ENCODE results near the gene PDZRN4. TPM values are rescaled to one million over a fixed set of nuclear protein-coding genes. Genes with fewer than 3 reads are reported as not detected.

Gene PDZRN4
- total RNA-seq, 4 donors from 2014 or later: 4.2 to 12.9 (median 8.0) TPM

DNA sequence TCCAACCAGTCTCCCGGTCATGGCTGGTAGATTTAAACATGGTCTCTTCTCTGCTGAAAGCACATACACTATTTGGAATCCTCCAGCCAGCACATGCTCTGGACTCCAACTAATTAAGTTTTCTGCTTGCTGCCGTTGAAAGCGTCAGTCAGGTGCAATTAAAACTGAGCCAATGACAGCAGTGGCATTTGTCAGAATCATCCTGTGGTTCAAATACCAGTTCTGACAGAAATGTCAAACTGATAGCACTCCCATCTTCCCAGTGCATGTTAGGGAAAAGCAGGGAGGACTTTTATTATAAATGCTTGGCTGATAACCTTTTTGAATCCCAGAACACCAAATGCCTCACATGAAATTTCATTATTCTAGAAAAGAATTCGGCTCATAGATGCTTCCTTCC, 401.8 kb downstream of the PDZRN4 start:
- no peaks in the 10 kb centered on the region for H3K9me3 ChIP-seq
- H3K4me3 ChIP-seq: no peak overlapping the region
- TF ChIP-seq POLR2AphosphoS5 (IDR thresholded peaks at IDR 0.05) (no peak), EP300 (IDR thresholded peaks at IDR 0.05; ENCODE audit: low read depth) (no peak), POLR2A (IDR thresholded peaks at IDR 0.05) (no peak)
- TF ChIP-seq, protein P1, sequence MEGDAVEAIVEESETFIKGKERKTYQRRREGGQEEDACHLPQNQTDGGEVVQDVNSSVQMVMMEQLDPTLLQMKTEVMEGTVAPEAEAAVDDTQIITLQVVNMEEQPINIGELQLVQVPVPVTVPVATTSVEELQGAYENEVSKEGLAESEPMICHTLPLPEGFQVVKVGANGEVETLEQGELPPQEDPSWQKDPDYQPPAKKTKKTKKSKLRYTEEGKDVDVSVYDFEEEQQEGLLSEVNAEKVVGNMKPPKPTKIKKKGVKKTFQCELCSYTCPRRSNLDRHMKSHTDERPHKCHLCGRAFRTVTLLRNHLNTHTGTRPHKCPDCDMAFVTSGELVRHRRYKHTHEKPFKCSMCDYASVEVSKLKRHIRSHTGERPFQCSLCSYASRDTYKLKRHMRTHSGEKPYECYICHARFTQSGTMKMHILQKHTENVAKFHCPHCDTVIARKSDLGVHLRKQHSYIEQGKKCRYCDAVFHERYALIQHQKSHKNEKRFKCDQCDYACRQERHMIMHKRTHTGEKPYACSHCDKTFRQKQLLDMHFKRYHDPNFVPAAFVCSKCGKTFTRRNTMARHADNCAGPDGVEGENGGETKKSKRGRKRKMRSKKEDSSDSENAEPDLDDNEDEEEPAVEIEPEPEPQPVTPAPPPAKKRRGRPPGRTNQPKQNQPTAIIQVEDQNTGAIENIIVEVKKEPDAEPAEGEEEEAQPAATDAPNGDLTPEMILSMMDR (IDR thresholded peaks at IDR 0.05): no peak
- no peak overlapping the region for H3K27ac ChIP-seq
- DNase-seq: no peak
- WGBS, 2 donors (ENCODE audit: low coverage in 1 of 2): 66 to 83% methylated on average over 4 of the region's 4 CpGs
- H3K27me3 ChIP-seq: no peaks in the 10 kb centered on the region
- no peaks in the 10 kb centered on the region for H3K36me3 ChIP-seq
- intact Hi-C loops (cut with DNase I; ENCODE audit: low total_unique reads) (no loop called here), in situ Hi-C loops (cut with MboI; ENCODE audit: low pct_ligation_motif_present in 1 of 4, low pct_unique_long_range_greater_than_20kb in 1 of 4, low sequenced_read_pairs in 3 of 4) (no loop called here)
- no peaks in the 10 kb centered on the region for H3K4me1 ChIP-seq

DNA sequence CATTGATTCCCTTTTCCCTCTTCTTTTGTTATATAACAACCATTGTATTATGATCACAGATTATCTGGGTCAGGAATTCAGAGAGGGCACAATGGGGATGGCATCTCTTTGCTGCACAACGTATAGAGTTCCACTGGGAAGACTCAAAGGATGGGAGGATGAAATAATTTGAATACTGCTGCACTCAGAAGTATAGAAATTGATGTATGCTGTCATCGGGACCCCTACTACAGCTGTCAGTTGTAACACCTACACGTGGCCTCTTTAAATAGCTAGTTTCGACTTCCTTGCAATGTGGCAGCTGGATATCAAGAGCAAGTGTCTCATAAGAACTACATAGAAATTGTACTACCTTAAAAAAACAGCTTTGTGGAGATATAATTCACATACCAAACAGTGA, 408.1 kb downstream of the PDZRN4 start:
- H3K27ac ChIP-seq: no peak overlapping the region
- no peak overlapping the region for H3K4me3 ChIP-seq
- intact Hi-C loops (cut with DNase I; ENCODE audit: low total_unique reads) (no loop called here), in situ Hi-C loops (cut with MboI; ENCODE audit: low pct_ligation_motif_present in 1 of 4, low pct_unique_long_range_greater_than_20kb in 1 of 4, low sequenced_read_pairs in 3 of 4) (no loop called here)
- no peak for DNase-seq
- no peaks in the 10 kb centered on the region for H3K4me1 ChIP-seq
- no peaks in the 10 kb centered on the region for H3K9me3 ChIP-seq
- no peaks in the 10 kb centered on the region for H3K27me3 ChIP-seq
- H3K36me3 ChIP-seq: no peaks in the 10 kb centered on the region
- 50 to 80% methylated on average over 2 to 4 of the region's 4 CpGs for WGBS, 2 donors (ENCODE audit: low coverage in 1 of 2)
- no peak for TF ChIP-seq EP300 (IDR thresholded peaks at IDR 0.05; ENCODE audit: low read depth)
- TF ChIP-seq POLR2AphosphoS5 (IDR thresholded peaks at IDR 0.05): no peak
- no peak for TF ChIP-seq POLR2A (IDR thresholded peaks at IDR 0.05)
- TF ChIP-seq, protein P1 (IDR thresholded peaks at IDR 0.05): no peak

DNA sequence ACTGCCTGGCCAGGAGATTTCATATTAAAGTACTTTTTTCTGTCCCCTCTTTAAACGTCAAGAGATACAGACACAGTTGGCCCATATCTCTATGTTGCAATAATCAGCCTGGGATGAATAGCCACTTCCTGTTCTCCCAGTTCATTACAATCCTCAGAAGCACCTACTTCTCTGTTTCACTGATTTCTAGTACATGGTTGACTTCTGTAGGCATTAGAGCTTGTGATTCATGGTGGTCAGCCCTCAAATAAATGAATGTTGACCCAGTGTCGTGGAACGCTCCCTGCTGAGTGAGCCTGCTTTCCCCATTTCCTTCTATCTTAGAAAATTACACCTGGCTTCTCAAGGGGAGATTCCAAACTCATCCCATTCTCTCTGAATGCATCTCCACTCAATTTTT, 416.7 kb downstream of the PDZRN4 start:
- Histone ChIP-seq H3K4me3 (no peak overlapping the region), H3K27me3 (no peaks in the 10 kb centered on the region), H3K36me3 (no peaks in the 10 kb centered on the region), H3K4me1 (no peaks in the 10 kb centered on the region), H3K9me3 (no peaks in the 10 kb centered on the region), H3K27ac (no peak overlapping the region)
- 66 to 89% methylated on average over 2 to 3 of the region's 3 CpGs for WGBS, 2 donors (ENCODE audit: low coverage in 1 of 2)
- in situ Hi-C loops (cut with MboI; ENCODE audit: low pct_ligation_motif_present in 1 of 4, low pct_unique_long_range_greater_than_20kb in 1 of 4, low sequenced_read_pairs in 3 of 4): no loop called here
- no peak for DNase-seq
- intact Hi-C loops (cut with DNase I; ENCODE audit: low total_unique reads): no loop called here
- TF ChIP-seq POLR2AphosphoS5 (IDR thresholded peaks at IDR 0.05) (no peak), EP300 (IDR thresholded peaks at IDR 0.05; ENCODE audit: low read depth) (no peak), POLR2A (IDR thresholded peaks at IDR 0.05) (no peak)
- TF ChIP-seq, protein P1 (IDR thresholded peaks at IDR 0.05): no peak

DNA sequence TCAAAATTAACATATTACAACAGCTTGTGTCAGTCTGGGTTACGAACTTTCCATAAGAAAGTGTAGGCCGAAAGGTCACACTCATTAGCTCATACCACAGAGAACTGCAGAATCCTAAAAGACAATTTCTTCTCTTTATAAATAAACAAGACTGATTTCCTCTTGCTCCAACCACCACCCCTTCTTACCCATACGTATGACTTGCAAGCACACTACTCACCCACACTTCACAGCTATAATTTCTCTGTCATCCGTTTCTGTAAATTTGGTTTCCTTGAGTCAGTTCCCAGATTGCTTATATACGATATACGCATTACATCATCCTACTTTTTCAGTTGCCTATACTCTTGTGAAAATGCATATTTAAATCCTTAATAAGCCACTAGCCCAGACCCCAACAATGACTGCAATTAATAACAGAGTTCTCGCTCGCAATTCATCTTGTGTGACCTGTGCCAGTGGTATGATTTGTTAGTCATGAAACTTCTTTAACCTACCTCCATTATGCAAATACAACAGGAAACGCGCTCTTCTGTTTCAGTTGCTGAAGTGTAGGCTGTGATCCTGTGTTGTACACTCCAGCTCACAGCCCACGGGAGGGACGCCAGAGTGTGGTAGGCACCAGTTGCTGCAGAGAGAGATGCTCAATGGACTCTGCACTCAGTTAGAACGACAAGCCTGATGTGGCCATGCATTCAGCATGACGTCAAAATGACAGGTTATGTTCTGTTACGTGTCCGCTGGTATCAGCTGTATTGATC, 417.6 kb downstream of the PDZRN4 start:
- H3K27me3 ChIP-seq: no peaks in the 10 kb centered on the region
- H3K36me3 ChIP-seq: no peaks in the 10 kb centered on the region
- no peak for DNase-seq
- 61 to 75% methylated on average over 10 to 16 of the region's 16 CpGs for WGBS, 2 donors (ENCODE audit: low coverage in 1 of 2)
- TF ChIP-seq, protein P1 (IDR thresholded peaks at IDR 0.05): no peak
- intact Hi-C loops (cut with DNase I; ENCODE audit: low total_unique reads) (no loop called here), in situ Hi-C loops (cut with MboI; ENCODE audit: low pct_ligation_motif_present in 1 of 4, low pct_unique_long_range_greater_than_20kb in 1 of 4, low sequenced_read_pairs in 3 of 4) (no loop called here)
- no peak overlapping the region for H3K4me3 ChIP-seq
- H3K27ac ChIP-seq: no peak overlapping the region
- no peaks in the 10 kb centered on the region for H3K4me1 ChIP-seq
- H3K9me3 ChIP-seq: no peaks in the 10 kb centered on the region
